Transverse colon (tissue), 1 donor: ENCODE results near the gene RIT2.

Source experiments
- EP300 ChIP-seq: sonication (generic); formaldehyde crosslinking; IDR thresholded peaks from one replicate; pipeline ENCODE4 v1.6.1; 2017; ENCODE audit warnings: antibody characterized with exemption, low read depth
- POLR2A ChIP-seq: fragments of 450-650 bp; IDR thresholded peaks from one replicate; pipeline ENCODE4 v1.6.1; 2016; ENCODE audit warnings: antibody characterized with exemption, mild to moderate bottlenecking, moderate library complexity

DNA sequence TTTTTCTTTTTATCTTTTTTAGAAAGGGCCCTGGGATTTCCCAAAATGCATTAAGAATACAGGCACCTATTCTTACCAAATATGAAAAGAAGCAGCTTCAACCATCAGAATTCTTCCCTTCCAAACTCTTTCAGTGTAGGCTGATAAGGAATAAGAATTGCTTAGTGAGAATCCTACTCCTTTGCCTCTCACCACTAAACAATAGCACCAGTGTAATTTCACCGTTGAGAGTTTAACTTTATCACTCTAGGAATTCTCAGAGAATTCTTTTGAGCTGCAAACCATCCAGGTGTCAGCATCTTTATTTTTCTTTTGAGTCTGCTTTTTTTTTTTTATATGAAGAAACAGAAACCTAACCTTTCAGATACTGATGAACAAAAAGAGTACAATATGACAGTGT is 194.9 kb downstream of the RIT2 start:
- TF ChIP-seq POLR2A (no peak), EP300 (no peak)
